Chondrocyte (in vitro differentiated cells): ENCODE results near the gene SENP1. TPM values are rescaled to one million over a fixed set of nuclear protein-coding genes. Genes with fewer than 3 reads are reported as not detected.

Experiments
- DNase-seq: peaks from one replicate; pipeline ENCODE4 v3.0.0; 2021; ENCODE audit warnings: mixed read lengths, low spot score
- H3K27ac Mint-ChIP-seq: one replicate; pipeline ENCODE4 v1.8.0; 2021; ENCODE audit warnings: mild to moderate bottlenecking, moderate library complexity, mixed read lengths; ENCODE audit not compliant: unreplicated experiment
- H3K27me3 Mint-ChIP-seq: 2 replicates; pipeline ENCODE4 v1.8.0; 2021; ENCODE audit warnings: low read depth, mixed read lengths
- H3K36me3 Mint-ChIP-seq: 2 replicates; pipeline ENCODE4 v1.8.0; 2021; ENCODE audit warnings: low read depth, mixed read lengths
- H3K4me1 Mint-ChIP-seq: 2 replicates; pipeline ENCODE4 v1.8.0; 2021; ENCODE audit warnings: low read depth, mild to moderate bottlenecking, mixed read lengths
- H3K4me3 Mint-ChIP-seq: one replicate; pipeline ENCODE4 v1.8.0; 2021; ENCODE audit warnings: mild to moderate bottlenecking, moderate library complexity, mixed read lengths; ENCODE audit not compliant: unreplicated experiment
- H3K9me3 Mint-ChIP-seq: 2 replicates; pipeline ENCODE4 v1.8.0; 2021; ENCODE audit warnings: low read depth, mixed read lengths
- CTCF ChIP-seq: fragments of 200-600 bp; sonication (generic); IDR thresholded peaks from 2 replicates; pipeline ENCODE4 v1.5.0; 2021; ENCODE audit warnings: antibody characterized with exemption, mild to moderate bottlenecking, moderate library complexity
- total RNA-seq: library from RNA; stranded (reverse); gene quantifications from 3 replicates; pipeline ENCODE4 v1.2.1, GENCODE V29; 2021

Gene SENP1
- total RNA-seq, 1 donor from 2014 or later = 19.7 TPM

- H3K27me3 Mint-ChIP-seq = no peaks in the 10 kb centered on the region
- H3K4me1 Mint-ChIP-seq = no peaks in the 10 kb centered on the region
- no peak overlapping the region for H3K4me3 Mint-ChIP-seq
- H3K36me3 Mint-ChIP-seq = peaks cover 20% of the 10 kb centered on the region
- no peak for TF ChIP-seq CTCF
- H3K27ac Mint-ChIP-seq = no peak overlapping the region
- peaks cover 8% of the 10 kb centered on the region for H3K9me3 Mint-ChIP-seq
- DNase-seq = no peak
Observed at GRCh38 chr12:48075832-48076231, 30.0 kb downstream of the SENP1 start.

GRCh38 chr12:48074266-48074665 lies 31.6 kb downstream of the SENP1 start:
- TF ChIP-seq CTCF = no peak
- no peaks in the 10 kb centered on the region for H3K27me3 Mint-ChIP-seq
- DNase-seq = no peak
- peaks cover 8% of the 10 kb centered on the region for H3K9me3 Mint-ChIP-seq
- H3K36me3 Mint-ChIP-seq = peaks cover 32% of the 10 kb centered on the region
- H3K4me3 Mint-ChIP-seq = no peak overlapping the region
- no peaks in the 10 kb centered on the region for H3K4me1 Mint-ChIP-seq
- H3K27ac Mint-ChIP-seq = no peak overlapping the region

- Mint-ChIP-seq H3K4me3 (no peak overlapping the region), H3K36me3 (peaks cover 31% of the 10 kb centered on the region), H3K9me3 (peaks cover 3% of the 10 kb centered on the region), H3K27ac (no peak overlapping the region), H3K4me1 (no peaks in the 10 kb centered on the region), H3K27me3 (no peaks in the 10 kb centered on the region)
- no peak for DNase-seq
- TF ChIP-seq CTCF = no peak
Observed at GRCh38 chr12:48072266-48072665, 33.6 kb downstream of the SENP1 start.

GRCh38 chr12:48071808-48072207 lies 34.1 kb downstream of the SENP1 start:
- no peak for DNase-seq
- Mint-ChIP-seq H3K4me3 (no peak overlapping the region), H3K9me3 (no peaks in the 10 kb centered on the region), H3K27me3 (no peaks in the 10 kb centered on the region), H3K36me3 (peaks cover 30% of the 10 kb centered on the region), H3K4me1 (no peaks in the 10 kb centered on the region), H3K27ac (no peak overlapping the region)
- no peak for TF ChIP-seq CTCF

GRCh38 chr12:48070731-48071130 lies 35.1 kb downstream of the SENP1 start:
- H3K36me3 Mint-ChIP-seq = peaks cover 30% of the 10 kb centered on the region
- no peak for DNase-seq
- TF ChIP-seq CTCF = no peak
- H3K27me3 Mint-ChIP-seq = no peaks in the 10 kb centered on the region
- H3K9me3 Mint-ChIP-seq = no peaks in the 10 kb centered on the region
- no peaks in the 10 kb centered on the region for H3K4me1 Mint-ChIP-seq
- H3K27ac Mint-ChIP-seq = no peak overlapping the region
- no peak overlapping the region for H3K4me3 Mint-ChIP-seq
